Neural progenitor cell (in vitro differentiated cells): ENCODE measurements around the gene GPR62. TPM values are rescaled to one million over a fixed set of nuclear protein-coding genes. Genes with fewer than 3 reads are reported as not detected.

ENCODE experiments used
- DNase-seq: peaks from one replicate; pipeline ENCODE4 v3.0.0-alpha.2; 2016; ENCODE audit warnings: low spot score
- H2AFZ ChIP-seq: fragments of 200-600 bp; sonication (generic); replicated peaks from 2 replicates; pipeline ENCODE4 v1.6.1; 2016; ENCODE audit warnings: antibody characterized with exemption
- H3F3A ChIP-seq: fragments of 200-600 bp; sonication (generic); 2 replicates; pipeline ENCODE4 v1.6.1; 2016; ENCODE audit warnings: antibody characterized with exemption, low read depth
- H3K27ac ChIP-seq: fragments of 200-600 bp; sonication (generic); 2 replicates; pipeline ENCODE4 v1.5.1; 2016; ENCODE audit warnings: mild to moderate bottlenecking
- H3K27me3 ChIP-seq: fragments of 200-600 bp; sonication (generic); 2 replicates; pipeline ENCODE4 v1.6.1; 2016; ENCODE audit warnings: mild to moderate bottlenecking, moderate library complexity
- H3K36me3 ChIP-seq: fragments of 200-600 bp; sonication (generic); 2 replicates; pipeline ENCODE4 v1.5.1; 2016
- H3K4me1 ChIP-seq: fragments of 200-600 bp; sonication (generic); 2 replicates; pipeline ENCODE4 v1.6.1; 2016; ENCODE audit warnings: mixed run types
- H3K4me2 ChIP-seq: fragments of 200-600 bp; sonication (generic); 2 replicates; pipeline ENCODE4 v1.6.1; 2016
- H3K4me3 ChIP-seq: fragments of 200-600 bp; sonication (generic); 2 replicates; pipeline ENCODE4 v1.5.1; 2016
- H3K79me2 ChIP-seq: fragments of 200-600 bp; sonication (generic); 2 replicates; pipeline ENCODE4 v1.6.1; 2016; ENCODE audit warnings: low read depth
- H3K9ac ChIP-seq: fragments of 200-600 bp; sonication (generic); 2 replicates; pipeline ENCODE4 v1.6.1; 2016
- H3K9me3 ChIP-seq: fragments of 200-600 bp; sonication (generic); 2 replicates; pipeline ENCODE4 v1.5.1; 2016; ENCODE audit warnings: low read depth
- H4K20me1 ChIP-seq: fragments of 200-600 bp; sonication (generic); 2 replicates; pipeline ENCODE4 v1.6.1; 2016; ENCODE audit warnings: low read depth
- H3K27ac Mint-ChIP-seq: 3 replicates; pipeline ENCODE4 v1.8.0; 2021; ENCODE audit warnings: mixed read lengths
- H3K27me3 Mint-ChIP-seq: 2 replicates; pipeline ENCODE4 v1.8.0; 2022; ENCODE audit warnings: low read depth, mild to moderate bottlenecking, inconsistent platforms, moderate library complexity, mixed read lengths; ENCODE audit not compliant: insufficient read depth
- H3K36me3 Mint-ChIP-seq: 3 replicates; pipeline ENCODE4 v1.8.0; 2021; ENCODE audit warnings: mixed read lengths
- H3K4me1 Mint-ChIP-seq: 3 replicates; pipeline ENCODE4 v1.8.0; 2021; ENCODE audit warnings: mixed read lengths
- H3K4me3 Mint-ChIP-seq: 3 replicates; pipeline ENCODE4 v1.8.0; 2021; ENCODE audit warnings: mild to moderate bottlenecking, moderate library complexity, mixed read lengths
- H3K9me3 Mint-ChIP-seq: 3 replicates; pipeline ENCODE4 v1.8.0; 2020; ENCODE audit warnings: mixed read lengths
- CTCF ChIP-seq: fragments of 200-600 bp; sonication (generic); IDR thresholded peaks from 2 replicates; pipeline ENCODE4 v1.5.1; 2017; ENCODE audit warnings: antibody characterized with exemption, mild to moderate bottlenecking
- EZH2 ChIP-seq: fragments of 200-600 bp; sonication (generic); IDR thresholded peaks from 2 replicates; pipeline ENCODE4 v1.6.1; 2017; ENCODE audit warnings: antibody characterized with exemption, mild to moderate bottlenecking, moderate library complexity
- EZH2phosphoT487 ChIP-seq: fragments of 200-600 bp; sonication (generic); IDR thresholded peaks from 2 replicates; pipeline ENCODE4 v1.6.1; 2017; ENCODE audit warnings: antibody characterized with exemption
- total RNA-seq: library from RNA; depleted of rRNA; stranded (reverse); fragments of >200 nt; gene quantifications from 2 replicates; pipeline ENCODE4 v1.2.3, GENCODE V29; 2015; ENCODE audit warnings: low replicate concordance

GPR62 gene
- total RNA-seq, 1 donor from 2014 or later = 0.21 TPM

GRCh38 chr3:51947215-51947900 is 7.8 kb upstream of the GPR62 start:
- no peaks in the 10 kb centered on the region for H3K36me3 ChIP-seq
- H4K20me1 ChIP-seq = no peaks in the 10 kb centered on the region
- H3K9ac ChIP-seq = no peak overlapping the region
- H3F3A ChIP-seq = no peaks in the 10 kb centered on the region
- H3K4me3 ChIP-seq = no peak overlapping the region
- DNase-seq = no peak
- Mint-ChIP-seq H3K9me3 (no peaks in the 10 kb centered on the region), H3K4me1 (no peaks in the 10 kb centered on the region), H3K27me3 (peaks cover 10% of the 10 kb centered on the region), H3K4me3 (no peak overlapping the region), H3K27ac (peak overlapping the region; percentile 69), H3K36me3 (no peaks in the 10 kb centered on the region)
- peaks cover 52% of the 10 kb centered on the region for H3K27me3 ChIP-seq
- H3K4me1 ChIP-seq = peaks cover 1% of the 10 kb centered on the region
- H3K79me2 ChIP-seq = no peaks in the 10 kb centered on the region
- TF ChIP-seq EZH2 (no peak), CTCF (no peak), EZH2phosphoT487 (no peak)
- H3K4me2 ChIP-seq = no peak overlapping the region
- H3K9me3 ChIP-seq = no peaks in the 10 kb centered on the region
- no peak overlapping the region for H3K27ac ChIP-seq
- no peak overlapping the region for H2AFZ ChIP-seq

- H3K27ac Mint-ChIP-seq = no peak overlapping the region
- Histone ChIP-seq H2AFZ (no peak overlapping the region), H3K27me3 (peaks cover 53% of the 10 kb centered on the region), H3K27ac (no peak overlapping the region), H3K9ac (no peak overlapping the region), H4K20me1 (no peaks in the 10 kb centered on the region), H3K36me3 (no peaks in the 10 kb centered on the region), H3F3A (no peaks in the 10 kb centered on the region), H3K79me2 (no peaks in the 10 kb centered on the region), H3K4me2 (no peak overlapping the region), H3K4me3 (no peak overlapping the region), H3K4me1 (no peaks in the 10 kb centered on the region), H3K9me3 (no peaks in the 10 kb centered on the region)
- TF ChIP-seq CTCF (no peak), EZH2phosphoT487 (no peak), EZH2 (no peak)
- peaks cover 2% of the 10 kb centered on the region for H3K4me1 Mint-ChIP-seq
- no peaks in the 10 kb centered on the region for H3K36me3 Mint-ChIP-seq
- H3K9me3 Mint-ChIP-seq = no peaks in the 10 kb centered on the region
- H3K4me3 Mint-ChIP-seq = no peak overlapping the region
- DNase-seq = no peak
- peaks cover 10% of the 10 kb centered on the region for H3K27me3 Mint-ChIP-seq
Measured at GRCh38 chr3:51948016-51948580, 7.1 kb upstream of the GPR62 start.

GRCh38 chr3:51949121-51949520 is 6.1 kb upstream of the GPR62 start:
- H3K36me3 Mint-ChIP-seq = no peaks in the 10 kb centered on the region
- H3K4me2 ChIP-seq = no peak overlapping the region
- peaks cover 4% of the 10 kb centered on the region for H3K4me1 ChIP-seq
- H3K27me3 Mint-ChIP-seq = peaks cover 6% of the 10 kb centered on the region
- H3K79me2 ChIP-seq = no peaks in the 10 kb centered on the region
- H3K9me3 Mint-ChIP-seq = no peaks in the 10 kb centered on the region
- H3K36me3 ChIP-seq = no peaks in the 10 kb centered on the region
- no peak overlapping the region for H3K4me3 ChIP-seq
- no peak overlapping the region for H3K4me3 Mint-ChIP-seq
- H3K27ac ChIP-seq = no peak overlapping the region
- H3K9me3 ChIP-seq = no peaks in the 10 kb centered on the region
- H4K20me1 ChIP-seq = no peaks in the 10 kb centered on the region
- TF ChIP-seq EZH2 (no peak), CTCF (no peak), EZH2phosphoT487 (no peak)
- H3K4me1 Mint-ChIP-seq = peaks cover 10% of the 10 kb centered on the region
- no peak overlapping the region for H3K27ac Mint-ChIP-seq
- H2AFZ ChIP-seq = no peak overlapping the region
- H3F3A ChIP-seq = no peaks in the 10 kb centered on the region
- no peak overlapping the region for H3K9ac ChIP-seq
- no peak for DNase-seq
- peaks cover 60% of the 10 kb centered on the region for H3K27me3 ChIP-seq
